HEK293 (cell line): ENCODE results near the gene CYREN.

Experiments used
- CTCF ChIA-PET: fragments of 350-600 bp; formaldehyde crosslinking; extraction: SDS; loops from one replicate; lab custom pipeline; 2021; ENCODE audit warnings: antibody characterized with exemption; lab: Yijun Ruan, JAX
- POLR2A ChIA-PET: fragments of 300-600 bp; formaldehyde crosslinking; extraction: SDS; loops from one replicate; lab custom pipeline; 2020; ENCODE audit warnings: antibody characterized with exemption, inconsistent platforms; lab: Yijun Ruan, JAX
- H3K27ac ChIP-seq: fragments of 200-500 bp; sonication (Bioruptor generic); 2 replicates; pipeline ENCODE4 v1.5.1; 2014; ENCODE audit warnings: low read depth, low read length, control low read depth, inconsistent platforms; ENCODE audit errors: extremely low read depth
- H3K36me3 ChIP-seq, 2 experiments: fragments of 200-500 bp in 1 of 2; sonication (Bioruptor generic) in 1 of 2; 1 replicate in 1 of 2; 2 replicates in 1 of 2; pipeline ENCODE4 v1.5.1; 2014 to 2017; ENCODE audit warnings: inconsistent platforms in 2 of 2, low read length in 2 of 2; ENCODE audit not compliant: control insufficient read depth in 2 of 2, insufficient read depth in 1 of 2
- H3K4me1 ChIP-seq: fragments of 200-500 bp; sonication (Bioruptor generic); 2 replicates; pipeline ENCODE4 v1.5.1; 2014; ENCODE audit warnings: mild to moderate bottlenecking, low read length, inconsistent platforms; ENCODE audit not compliant: control insufficient read depth, insufficient read depth
- H3K4me3 ChIP-seq: 2 replicates; pipeline ENCODE4 v1.5.1; 2011; ENCODE audit warnings: low read depth, mild to moderate bottlenecking, control low read depth, low read length, moderate library complexity
- H3K9me3 ChIP-seq: fragments of 200-500 bp; sonication (Bioruptor generic); 2 replicates; pipeline ENCODE4 v1.5.1; 2014; ENCODE audit warnings: low read depth, low read length, inconsistent platforms; ENCODE audit not compliant: control insufficient read depth, insufficient read depth
- GLIS2 ChIP-seq: fragments of 450-650 bp; formaldehyde crosslinking; IDR thresholded peaks from 2 replicates; pipeline ENCODE4 v1.5.1; 2016; ENCODE audit warnings: missing biosample characterization, missing genetic modification characterization
- PRDM10 ChIP-seq: fragments of 450-650 bp; formaldehyde crosslinking; IDR thresholded peaks from 2 replicates; pipeline ENCODE4 v1.5.1; 2016; ENCODE audit warnings: missing biosample characterization, missing genetic modification characterization
- WT1 ChIP-seq: fragments of 450-650 bp; formaldehyde crosslinking; IDR thresholded peaks from 2 replicates; pipeline ENCODE4 v1.5.1; 2016; ENCODE audit warnings: missing biosample characterization, missing genetic modification characterization
- YY1 ChIP-seq: fragments of 450-650 bp; formaldehyde crosslinking; IDR thresholded peaks from 2 replicates; pipeline ENCODE4 v1.5.1; 2018; ENCODE audit warnings: missing biosample characterization, missing genetic modification characterization
- YY2 ChIP-seq: fragments of 450-650 bp; formaldehyde crosslinking; IDR thresholded peaks from 2 replicates; pipeline ENCODE4 v1.5.1; 2016; ENCODE audit warnings: missing biosample characterization, missing genetic modification characterization
- ZNF2 ChIP-seq: fragments of 450-650 bp; formaldehyde crosslinking; IDR thresholded peaks from 2 replicates; pipeline ENCODE4 v1.5.1; 2016; ENCODE audit warnings: missing biosample characterization, missing genetic modification characterization
- ZNF280C ChIP-seq: fragments of 450-650 bp; formaldehyde crosslinking; IDR thresholded peaks from 2 replicates; pipeline ENCODE4 v1.5.1; 2016; ENCODE audit warnings: missing biosample characterization, missing genetic modification characterization
- ZNF335 ChIP-seq: fragments of 450-650 bp; formaldehyde crosslinking; conservative IDR thresholded peaks from 2 replicates; pipeline ENCODE4 v1.5.1; 2016; ENCODE audit warnings: missing biosample characterization, missing genetic modification characterization
- ZNF341 ChIP-seq: fragments of 450-650 bp; formaldehyde crosslinking; IDR thresholded peaks from 2 replicates; pipeline ENCODE4; 2016; ENCODE audit warnings: low read depth, missing biosample characterization, missing genetic modification characterization
- ZNF473 ChIP-seq: fragments of 450-650 bp; formaldehyde crosslinking; IDR thresholded peaks from 2 replicates; pipeline ENCODE4 v1.5.1; 2017; ENCODE audit warnings: missing biosample characterization, missing genetic modification characterization
- ZNF529 ChIP-seq: fragments of 450-650 bp; formaldehyde crosslinking; IDR thresholded peaks from 2 replicates; pipeline ENCODE4 v1.5.1; 2017; ENCODE audit warnings: missing genetic modification characterization, missing biosample characterization; ENCODE audit not compliant: insufficient replicate concordance
- ZNF561 ChIP-seq: fragments of 450-650 bp; IDR thresholded peaks from 2 replicates; pipeline ENCODE4 v1.5.1; 2018; ENCODE audit warnings: missing biosample characterization, missing genetic modification characterization, borderline replicate concordance
- ZNF585B ChIP-seq: fragments of 450-650 bp; formaldehyde crosslinking; IDR thresholded peaks from 2 replicates; pipeline ENCODE4 v1.5.1; 2016; ENCODE audit warnings: missing biosample characterization, missing genetic modification characterization
- ZNF692 ChIP-seq: fragments of 450-650 bp; formaldehyde crosslinking; IDR thresholded peaks from 2 replicates; pipeline ENCODE4 v1.5.1; 2016; ENCODE audit warnings: missing biosample characterization, missing genetic modification characterization
- ZNF843 ChIP-seq: fragments of 450-650 bp; formaldehyde crosslinking; IDR thresholded peaks from 2 replicates; pipeline ENCODE4 v1.5.1; 2016; ENCODE audit warnings: missing biosample characterization, missing genetic modification characterization
- TF ChIP-seq, protein P1 (sequence below): fragments of 450-650 bp; formaldehyde crosslinking; IDR thresholded peaks from 2 replicates; pipeline ENCODE4 v1.5.1; 2017; ENCODE audit warnings: missing biosample characterization, missing genetic modification characterization
- TF ChIP-seq, protein P2 (sequence below): fragments of 450-650 bp; formaldehyde crosslinking; IDR thresholded peaks from 2 replicates; pipeline ENCODE4 v1.5.1; 2016; ENCODE audit warnings: missing biosample characterization, missing genetic modification characterization, low read depth
- TF ChIP-seq, protein P3 (sequence below): fragments of 450-650 bp; formaldehyde crosslinking; IDR thresholded peaks from 2 replicates; pipeline ENCODE4 v1.5.1; 2016; ENCODE audit warnings: missing biosample characterization, missing genetic modification characterization, borderline replicate concordance

The CYREN gene

GRCh38 chr7:135208102-135208793 lies 37.7 kb upstream of the CYREN start:
- H3K4me3 ChIP-seq: no peak overlapping the region
- ChIA-PET POLR2A (interaction anchor here (0.6 kb wide), 1 partner anchor 612 kb away, joined by 5 read pairs; no protein-coding TSS in a partner anchor), CTCF (interaction anchor here (0.6 to 1.0 kb wide), 2 partner anchors 38 to 484 kb away, joined by 3 to 4 read pairs; partner anchors contain the start of gene CYREN)
- peaks cover 7% of the 10 kb centered on the region for H3K4me1 ChIP-seq
- H3K36me3 ChIP-seq: peaks cover 0 to 36% of the 10 kb centered on the region in 2 experiments; a peak in 2 of 3 replicates
- no peak overlapping the region for H3K27ac ChIP-seq
- no peaks in the 10 kb centered on the region for H3K9me3 ChIP-seq
- TF ChIP-seq ZNF473 (tag by site-specific recombination) (no peak), WT1 (tag by site-specific recombination) (no peak), GLIS2 (tag by site-specific recombination) (no peak), ZNF335 (peak; percentile 71), YY2 (no peak), ZNF585B (no peak), ZNF843 (0 out of 2 replicates have a peak, but pooled peaks have one; percentile 44), ZNF280C (no peak), ZNF561 (peak; percentile 35; the same call in 1 of the 2 replicates), ZNF341 (tag by site-specific recombination) (no peak), PRDM10 (tag by site-specific recombination) (no peak), YY1 (no peak), ZNF2 (peak; percentile 46; the same call in 1 of the 2 replicates), ZNF529 (tag by site-specific recombination) (no peak), ZNF692 (tag by site-specific recombination) (no peak)
- TF ChIP-seq, protein P1, sequence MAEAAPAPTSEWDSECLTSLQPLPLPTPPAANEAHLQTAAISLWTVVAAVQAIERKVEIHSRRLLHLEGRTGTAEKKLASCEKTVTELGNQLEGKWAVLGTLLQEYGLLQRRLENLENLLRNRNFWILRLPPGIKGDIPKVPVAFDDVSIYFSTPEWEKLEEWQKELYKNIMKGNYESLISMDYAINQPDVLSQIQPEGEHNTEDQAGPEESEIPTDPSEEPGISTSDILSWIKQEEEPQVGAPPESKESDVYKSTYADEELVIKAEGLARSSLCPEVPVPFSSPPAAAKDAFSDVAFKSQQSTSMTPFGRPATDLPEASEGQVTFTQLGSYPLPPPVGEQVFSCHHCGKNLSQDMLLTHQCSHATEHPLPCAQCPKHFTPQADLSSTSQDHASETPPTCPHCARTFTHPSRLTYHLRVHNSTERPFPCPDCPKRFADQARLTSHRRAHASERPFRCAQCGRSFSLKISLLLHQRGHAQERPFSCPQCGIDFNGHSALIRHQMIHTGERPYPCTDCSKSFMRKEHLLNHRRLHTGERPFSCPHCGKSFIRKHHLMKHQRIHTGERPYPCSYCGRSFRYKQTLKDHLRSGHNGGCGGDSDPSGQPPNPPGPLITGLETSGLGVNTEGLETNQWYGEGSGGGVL (tag by site-specific recombination): no peak
- TF ChIP-seq, protein P2, sequence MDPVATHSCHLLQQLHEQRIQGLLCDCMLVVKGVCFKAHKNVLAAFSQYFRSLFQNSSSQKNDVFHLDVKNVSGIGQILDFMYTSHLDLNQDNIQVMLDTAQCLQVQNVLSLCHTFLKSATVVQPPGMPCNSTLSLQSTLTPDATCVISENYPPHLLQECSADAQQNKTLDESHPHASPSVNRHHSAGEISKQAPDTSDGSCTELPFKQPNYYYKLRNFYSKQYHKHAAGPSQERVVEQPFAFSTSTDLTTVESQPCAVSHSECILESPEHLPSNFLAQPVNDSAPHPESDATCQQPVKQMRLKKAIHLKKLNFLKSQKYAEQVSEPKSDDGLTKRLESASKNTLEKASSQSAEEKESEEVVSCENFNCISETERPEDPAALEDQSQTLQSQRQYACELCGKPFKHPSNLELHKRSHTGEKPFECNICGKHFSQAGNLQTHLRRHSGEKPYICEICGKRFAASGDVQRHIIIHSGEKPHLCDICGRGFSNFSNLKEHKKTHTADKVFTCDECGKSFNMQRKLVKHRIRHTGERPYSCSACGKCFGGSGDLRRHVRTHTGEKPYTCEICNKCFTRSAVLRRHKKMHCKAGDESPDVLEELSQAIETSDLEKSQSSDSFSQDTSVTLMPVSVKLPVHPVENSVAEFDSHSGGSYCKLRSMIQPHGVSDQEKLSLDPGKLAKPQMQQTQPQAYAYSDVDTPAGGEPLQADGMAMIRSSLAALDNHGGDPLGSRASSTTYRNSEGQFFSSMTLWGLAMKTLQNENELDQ (tag by site-specific recombination): no peak
- TF ChIP-seq, protein P3, sequence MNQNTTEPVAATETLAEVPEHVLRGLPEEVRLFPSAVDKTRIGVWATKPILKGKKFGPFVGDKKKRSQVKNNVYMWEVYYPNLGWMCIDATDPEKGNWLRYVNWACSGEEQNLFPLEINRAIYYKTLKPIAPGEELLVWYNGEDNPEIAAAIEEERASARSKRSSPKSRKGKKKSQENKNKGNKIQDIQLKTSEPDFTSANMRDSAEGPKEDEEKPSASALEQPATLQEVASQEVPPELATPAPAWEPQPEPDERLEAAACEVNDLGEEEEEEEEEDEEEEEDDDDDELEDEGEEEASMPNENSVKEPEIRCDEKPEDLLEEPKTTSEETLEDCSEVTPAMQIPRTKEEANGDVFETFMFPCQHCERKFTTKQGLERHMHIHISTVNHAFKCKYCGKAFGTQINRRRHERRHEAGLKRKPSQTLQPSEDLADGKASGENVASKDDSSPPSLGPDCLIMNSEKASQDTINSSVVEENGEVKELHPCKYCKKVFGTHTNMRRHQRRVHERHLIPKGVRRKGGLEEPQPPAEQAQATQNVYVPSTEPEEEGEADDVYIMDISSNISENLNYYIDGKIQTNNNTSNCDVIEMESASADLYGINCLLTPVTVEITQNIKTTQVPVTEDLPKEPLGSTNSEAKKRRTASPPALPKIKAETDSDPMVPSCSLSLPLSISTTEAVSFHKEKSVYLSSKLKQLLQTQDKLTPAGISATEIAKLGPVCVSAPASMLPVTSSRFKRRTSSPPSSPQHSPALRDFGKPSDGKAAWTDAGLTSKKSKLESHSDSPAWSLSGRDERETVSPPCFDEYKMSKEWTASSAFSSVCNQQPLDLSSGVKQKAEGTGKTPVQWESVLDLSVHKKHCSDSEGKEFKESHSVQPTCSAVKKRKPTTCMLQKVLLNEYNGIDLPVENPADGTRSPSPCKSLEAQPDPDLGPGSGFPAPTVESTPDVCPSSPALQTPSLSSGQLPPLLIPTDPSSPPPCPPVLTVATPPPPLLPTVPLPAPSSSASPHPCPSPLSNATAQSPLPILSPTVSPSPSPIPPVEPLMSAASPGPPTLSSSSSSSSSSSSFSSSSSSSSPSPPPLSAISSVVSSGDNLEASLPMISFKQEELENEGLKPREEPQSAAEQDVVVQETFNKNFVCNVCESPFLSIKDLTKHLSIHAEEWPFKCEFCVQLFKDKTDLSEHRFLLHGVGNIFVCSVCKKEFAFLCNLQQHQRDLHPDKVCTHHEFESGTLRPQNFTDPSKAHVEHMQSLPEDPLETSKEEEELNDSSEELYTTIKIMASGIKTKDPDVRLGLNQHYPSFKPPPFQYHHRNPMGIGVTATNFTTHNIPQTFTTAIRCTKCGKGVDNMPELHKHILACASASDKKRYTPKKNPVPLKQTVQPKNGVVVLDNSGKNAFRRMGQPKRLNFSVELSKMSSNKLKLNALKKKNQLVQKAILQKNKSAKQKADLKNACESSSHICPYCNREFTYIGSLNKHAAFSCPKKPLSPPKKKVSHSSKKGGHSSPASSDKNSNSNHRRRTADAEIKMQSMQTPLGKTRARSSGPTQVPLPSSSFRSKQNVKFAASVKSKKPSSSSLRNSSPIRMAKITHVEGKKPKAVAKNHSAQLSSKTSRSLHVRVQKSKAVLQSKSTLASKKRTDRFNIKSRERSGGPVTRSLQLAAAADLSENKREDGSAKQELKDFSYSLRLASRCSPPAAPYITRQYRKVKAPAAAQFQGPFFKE: no peak
